ENCODE measurements around the gene IL17D. TPM values are rescaled to one million over a fixed set of nuclear protein-coding genes. Genes with fewer than 3 reads are reported as not detected.

Gene IL17D
- total RNA-seq, 2 experiments from 2014 or later = 0.47 TPM; not detected in 1

GRCh38 chr13:20711301-20712044 is 8.0 kb downstream of the IL17D start:
- DNase-seq = no peak
- CTCF ChIA-PET = no interaction called here

GRCh38 chr13:20713014-20713376 is 9.5 kb downstream of the IL17D start:
- peaks cover 9% of the 10 kb centered on the region for H3K27me3 Mint-ChIP-seq
- H3K27ac ChIP-seq (ENCODE audit: low read depth in 1 of 2, low read length in 2 of 2) = no peak overlapping the region

More at GRCh38 chr13:20711301-20712044, 8.0 kb downstream of the IL17D start:
- Mint-ChIP-seq H3K27ac (no peak overlapping the region), H3K4me1 (ENCODE audit: low read depth) (peaks cover 11% of the 10 kb centered on the region), H3K27me3 (peaks cover 9% of the 10 kb centered on the region), H3K36me3 (ENCODE audit: low read depth) (no peaks in the 10 kb centered on the region), H3K9me3 (no peaks in the 10 kb centered on the region), H3K4me3 (no peak overlapping the region)
- no peak for ATAC-seq (ENCODE audit: poor library complexity)
- Histone ChIP-seq H3K36me3 (ENCODE audit: insufficient read depth, low read length) (no peaks in the 10 kb centered on the region), H3K4me1 (ENCODE audit: insufficient read depth, low read length) (peaks cover 11% of the 10 kb centered on the region), H3K9me3 (ENCODE audit: control insufficient read depth in 1 of 2, insufficient read depth in 1 of 2, low read length in 2 of 2) (no peaks in the 10 kb centered on the region), H3K4me3 (ENCODE audit: low read length) (no peak overlapping the region), H3K27me3 (ENCODE audit: control insufficient read depth in 1 of 2, insufficient read depth in 2 of 2, low read length in 2 of 2) (no peaks in the 10 kb centered on the region), H3K27ac (ENCODE audit: low read depth in 1 of 2, low read length in 2 of 2) (no peak overlapping the region)
- TF ChIP-seq CTCF (IDR thresholded peaks at IDR 0.05) = no peak
- intact Hi-C loops (cut with DNase I, micrococcal nuclease) = loop anchor here (1.0 to 5.0 kb wide), 6 partner anchors 61 to 766 kb away; partner anchors contain the start of gene EEF1AKMT1 (in 1 of the 2)
- POLR2A ChIA-PET = interaction anchor here (1.0 kb wide), 1 partner anchor 9 kb away, joined by 3 read pairs; no protein-coding TSS in a partner anchor

GRCh38 chr13:20713751-20714150 is 10.3 kb downstream of the IL17D start:
- Histone ChIP-seq H3K36me3 (ENCODE audit: insufficient read depth, low read length) (no peaks in the 10 kb centered on the region), H3K4me1 (ENCODE audit: insufficient read depth, low read length) (peaks cover 11% of the 10 kb centered on the region), H3K9me3 (ENCODE audit: control insufficient read depth in 1 of 2, insufficient read depth in 1 of 2, low read length in 2 of 2) (no peaks in the 10 kb centered on the region), H3K4me3 (ENCODE audit: low read length) (no peak overlapping the region), H3K27me3 (ENCODE audit: control insufficient read depth in 1 of 2, insufficient read depth in 2 of 2, low read length in 2 of 2) (no peaks in the 10 kb centered on the region), H3K27ac (ENCODE audit: low read depth in 1 of 2, low read length in 2 of 2) (no peak overlapping the region)
- no peak for TF ChIP-seq CTCF (IDR thresholded peaks at IDR 0.05)
- ChIA-PET POLR2A (no interaction called here), CTCF (no interaction called here)
- intact Hi-C loops (cut with DNase I, micrococcal nuclease) = loop anchor here (2.0 to 5.0 kb wide), 3 partner anchors 59 to 764 kb away; partner anchors contain the start of gene EEF1AKMT1 (in 1 of the 2)
- H3K27me3 Mint-ChIP-seq = peaks cover 9% of the 10 kb centered on the region
- no peak overlapping the region for H3K27ac Mint-ChIP-seq
- H3K9me3 Mint-ChIP-seq = no peaks in the 10 kb centered on the region
- no peak for DNase-seq
- ATAC-seq (ENCODE audit: poor library complexity) = no peak
- H3K4me3 Mint-ChIP-seq = no peak overlapping the region
- peaks cover 11% of the 10 kb centered on the region for H3K4me1 Mint-ChIP-seq (ENCODE audit: low read depth)
- no peaks in the 10 kb centered on the region for H3K36me3 Mint-ChIP-seq (ENCODE audit: low read depth)

More at GRCh38 chr13:20713014-20713376, 9.5 kb downstream of the IL17D start:
- H3K9me3 ChIP-seq (ENCODE audit: control insufficient read depth in 1 of 2, insufficient read depth in 1 of 2, low read length in 2 of 2) = no peaks in the 10 kb centered on the region
- no peaks in the 10 kb centered on the region for H3K27me3 ChIP-seq (ENCODE audit: control insufficient read depth in 1 of 2, insufficient read depth in 2 of 2, low read length in 2 of 2)
- no peaks in the 10 kb centered on the region for H3K36me3 Mint-ChIP-seq (ENCODE audit: low read depth)
- no peak overlapping the region for H3K4me3 ChIP-seq (ENCODE audit: low read length)
- intact Hi-C loops (cut with DNase I, micrococcal nuclease) = loop anchor here (2.0 to 5.0 kb wide), 3 partner anchors 60 to 764 kb away; partner anchors contain the start of gene EEF1AKMT1 (in 1 of the 2)
- H3K9me3 Mint-ChIP-seq = no peaks in the 10 kb centered on the region
- DNase-seq = no peak
- no peak for ATAC-seq (ENCODE audit: poor library complexity)
- CTCF ChIA-PET = no interaction called here
- no peaks in the 10 kb centered on the region for H3K36me3 ChIP-seq (ENCODE audit: insufficient read depth, low read length)
- POLR2A ChIA-PET = no interaction called here
- no peak for TF ChIP-seq CTCF (IDR thresholded peaks at IDR 0.05)
- no peak overlapping the region for H3K27ac Mint-ChIP-seq
- H3K4me1 Mint-ChIP-seq (ENCODE audit: low read depth) = peaks cover 11% of the 10 kb centered on the region
- no peak overlapping the region for H3K4me3 Mint-ChIP-seq
- H3K4me1 ChIP-seq (ENCODE audit: insufficient read depth, low read length) = peaks cover 11% of the 10 kb centered on the region

Measured in CD4-positive, alpha-beta T cell (primary cell).